ENCODE measurements around the gene SH3GL3.

Gene SH3GL3

GRCh38 chr15:83631534-83631933 is 184.4 kb downstream of the SH3GL3 start:
- no peak for DNase-seq

GRCh38 chr15:83643201-83643600 is 196.1 kb downstream of the SH3GL3 start:
- DNase-seq, result no peak

- DNase-seq, result no peak
These were observed 197.3 kb downstream of the SH3GL3 start for GRCh38 chr15:83644439-83644838.

GRCh38 chr15:83650831-83651230 is 203.7 kb downstream of the SH3GL3 start:
- no peak for DNase-seq

- DNase-seq, result no peak
These were observed 204.4 kb downstream of the SH3GL3 start for GRCh38 chr15:83651541-83651940.

- DNase-seq, result no peak
These were observed 205.6 kb downstream of the SH3GL3 start for GRCh38 chr15:83652626-83653204.

- DNase-seq, result no peak
These were observed 206.1 kb downstream of the SH3GL3 start for GRCh38 chr15:83653288-83653638.

GRCh38 chr15:83653639-83654378 is 206.7 kb downstream of the SH3GL3 start, which contains the start of gene ADAMTSL3:
ADAMTSL3 (plus strand) TSS chr15:83654123; CDS start chr15:83655762, 1,639 bp downstream.
- DNase-seq, result no peak

GRCh38 chr15:83654379-83655236 is 207.5 kb downstream of the SH3GL3 start:
- DNase-seq, result no peak

GRCh38 chr15:83655237-83655616 is 208.1 kb downstream of the SH3GL3 start:
- DNase-seq, result no peak

- DNase-seq, result no peak
These were observed 209.1 kb downstream of the SH3GL3 start for GRCh38 chr15:83656192-83656591.

GRCh38 chr15:83656943-83657528 is 209.9 kb downstream of the SH3GL3 start:
- DNase-seq, result no peak

- no peak for DNase-seq
These were observed 210.4 kb downstream of the SH3GL3 start for GRCh38 chr15:83657549-83657948.

- no peak for DNase-seq
These were observed 211.6 kb downstream of the SH3GL3 start for GRCh38 chr15:83658430-83659416.

GRCh38 chr15:83659417-83659812 is 212.3 kb downstream of the SH3GL3 start:
- no peak for DNase-seq

GRCh38 chr15:83665480-83665879 is 218.3 kb downstream of the SH3GL3 start:
- DNase-seq, result no peak
